GM08714 (cell line): ENCODE results near the gene SLC7A8.

Source experiments
- H3K4me3 ChIP-seq: fragments of 200-500 bp; sonication (Bioruptor generic); 2 replicates; pipeline ENCODE4 v1.5.1; 2014; ENCODE audit warnings: mild to moderate bottlenecking, low read length, inconsistent platforms
- ZNF274 ChIP-seq: IDR thresholded peaks from 2 replicates; pipeline ENCODE4 v1.6.1; 2012; ENCODE audit warnings: mild to moderate bottlenecking, low read depth, low read length

Gene SLC7A8

DNA sequence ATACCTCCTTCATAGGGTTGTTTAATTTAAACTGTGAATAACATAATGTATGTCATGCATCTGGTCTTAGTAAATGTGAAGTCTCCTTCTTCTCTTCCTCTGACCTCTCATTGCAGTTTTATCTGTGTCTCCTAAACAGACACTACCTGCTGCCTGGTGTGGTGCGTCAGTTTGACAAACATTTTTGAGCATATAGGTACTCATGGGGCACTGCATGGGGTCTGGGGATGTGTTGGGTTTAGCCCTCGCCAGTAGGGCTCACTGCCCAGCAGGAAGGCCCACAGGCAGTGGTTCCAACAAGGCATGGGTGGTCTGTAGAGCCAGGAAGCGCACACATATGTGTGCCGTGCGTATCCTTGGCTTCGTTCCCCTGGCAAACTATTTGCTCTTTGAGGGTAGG is 61.4 kb downstream of the SLC7A8 start:
- no peak for TF ChIP-seq ZNF274
- no peak overlapping the region for H3K4me3 ChIP-seq

DNA sequence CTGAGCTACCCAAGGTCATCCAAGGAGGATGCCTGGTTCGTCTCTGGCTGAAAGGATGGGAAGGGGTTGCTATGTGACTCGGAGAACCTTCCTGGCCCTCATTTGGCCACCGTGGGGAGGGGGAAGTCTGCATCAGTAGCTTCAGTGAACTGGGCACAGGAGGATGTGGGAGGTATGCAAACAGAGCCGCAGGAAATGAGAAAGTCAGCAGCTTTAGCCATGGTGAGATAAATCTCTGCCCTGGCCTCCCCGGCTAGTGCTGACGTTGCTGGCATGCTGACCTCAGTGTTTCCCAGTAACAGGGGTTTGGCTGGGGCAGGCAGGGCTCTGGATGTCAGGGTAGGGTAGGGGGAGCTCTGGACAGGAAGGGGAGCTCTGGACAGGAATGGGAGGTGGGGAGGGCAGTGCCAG is 62.1 kb downstream of the SLC7A8 start:
- no peak for TF ChIP-seq ZNF274

DNA sequence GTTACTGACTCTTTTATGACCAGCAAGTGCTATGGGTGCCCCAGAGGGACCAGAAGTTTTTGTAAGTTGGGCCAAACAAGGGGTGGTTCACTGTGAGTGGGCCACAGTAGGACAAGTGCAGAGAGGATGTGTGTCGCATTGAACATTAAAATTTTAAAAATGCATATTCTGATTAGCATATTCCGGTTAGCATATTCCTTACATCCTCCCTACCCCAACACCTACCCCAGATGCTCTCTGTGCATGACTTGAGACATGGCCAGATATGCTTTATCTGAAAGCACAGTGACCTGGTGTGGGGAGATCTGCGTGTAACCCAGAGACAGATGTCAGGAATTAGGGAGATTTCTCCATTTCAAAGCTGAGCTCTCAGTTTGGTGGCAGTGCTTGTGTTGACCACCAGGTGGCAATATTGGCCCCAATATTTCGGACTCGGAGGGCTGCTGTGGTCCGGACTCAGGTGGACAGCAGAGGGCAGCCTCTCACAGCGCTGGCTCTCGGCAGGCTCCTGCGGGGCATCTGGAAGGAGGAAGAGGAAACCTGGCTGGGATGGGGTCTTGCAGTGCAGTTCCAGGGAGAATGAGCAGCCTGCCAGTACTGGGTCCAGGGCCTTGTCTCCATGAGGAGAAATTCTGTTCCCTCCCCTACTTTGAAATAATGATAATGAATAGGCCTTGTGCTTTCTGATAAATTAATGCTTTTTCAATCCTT is 62.8 kb downstream of the SLC7A8 start:
- no peak overlapping the region for H3K4me3 ChIP-seq
- TF ChIP-seq ZNF274: no peak

More for the DNA sequence above, 62.1 kb downstream of the SLC7A8 start:
- no peak overlapping the region for H3K4me3 ChIP-seq

DNA sequence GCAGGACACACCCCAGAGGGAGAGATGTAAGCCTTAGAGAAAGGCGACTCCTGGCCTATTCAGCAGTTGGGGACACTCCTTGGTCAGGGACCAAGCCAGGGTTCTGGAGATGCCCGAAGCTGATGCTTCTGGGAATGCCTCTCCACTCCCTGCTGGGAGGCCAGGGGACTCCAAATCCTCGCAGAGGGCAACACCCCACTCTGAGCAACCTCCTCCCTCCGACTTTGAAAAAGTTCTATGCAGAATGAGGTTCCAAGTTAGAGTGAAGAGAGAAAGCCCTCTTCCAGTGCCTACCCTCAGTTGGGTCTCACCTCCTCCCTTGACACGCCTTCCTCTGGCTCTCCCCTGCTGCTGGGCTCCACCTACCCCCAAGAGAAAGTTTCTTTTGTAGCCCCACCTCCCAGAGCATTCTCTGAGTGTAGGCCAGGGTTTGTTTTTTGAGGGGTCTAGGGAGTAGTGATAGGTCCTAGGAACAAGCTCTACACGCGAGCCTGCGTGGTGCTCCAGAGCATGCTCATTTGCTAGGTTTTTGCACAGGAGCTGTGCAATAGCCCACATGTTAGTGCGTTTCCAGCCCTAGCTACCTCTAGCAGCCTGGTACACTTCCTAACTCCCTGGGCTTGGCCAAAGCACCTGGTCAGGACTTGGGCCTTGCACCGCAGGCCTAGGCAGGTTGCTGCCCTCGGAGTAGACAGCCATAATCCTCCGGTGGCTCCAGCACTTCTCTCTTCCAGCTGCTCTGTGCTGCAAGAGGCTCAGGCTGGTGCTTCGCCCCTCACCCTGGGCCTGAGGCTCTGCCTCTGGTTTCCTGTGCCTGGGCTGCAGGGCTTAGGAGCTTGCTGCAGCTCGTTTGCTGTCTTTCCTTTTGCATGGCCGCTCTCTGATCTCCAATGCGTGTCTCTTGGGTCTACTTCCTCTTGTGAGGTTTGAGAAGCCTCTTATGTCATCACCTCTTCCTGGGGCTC is 63.8 kb downstream of the SLC7A8 start:
- no peak overlapping the region for H3K4me3 ChIP-seq
- no peak for TF ChIP-seq ZNF274

DNA sequence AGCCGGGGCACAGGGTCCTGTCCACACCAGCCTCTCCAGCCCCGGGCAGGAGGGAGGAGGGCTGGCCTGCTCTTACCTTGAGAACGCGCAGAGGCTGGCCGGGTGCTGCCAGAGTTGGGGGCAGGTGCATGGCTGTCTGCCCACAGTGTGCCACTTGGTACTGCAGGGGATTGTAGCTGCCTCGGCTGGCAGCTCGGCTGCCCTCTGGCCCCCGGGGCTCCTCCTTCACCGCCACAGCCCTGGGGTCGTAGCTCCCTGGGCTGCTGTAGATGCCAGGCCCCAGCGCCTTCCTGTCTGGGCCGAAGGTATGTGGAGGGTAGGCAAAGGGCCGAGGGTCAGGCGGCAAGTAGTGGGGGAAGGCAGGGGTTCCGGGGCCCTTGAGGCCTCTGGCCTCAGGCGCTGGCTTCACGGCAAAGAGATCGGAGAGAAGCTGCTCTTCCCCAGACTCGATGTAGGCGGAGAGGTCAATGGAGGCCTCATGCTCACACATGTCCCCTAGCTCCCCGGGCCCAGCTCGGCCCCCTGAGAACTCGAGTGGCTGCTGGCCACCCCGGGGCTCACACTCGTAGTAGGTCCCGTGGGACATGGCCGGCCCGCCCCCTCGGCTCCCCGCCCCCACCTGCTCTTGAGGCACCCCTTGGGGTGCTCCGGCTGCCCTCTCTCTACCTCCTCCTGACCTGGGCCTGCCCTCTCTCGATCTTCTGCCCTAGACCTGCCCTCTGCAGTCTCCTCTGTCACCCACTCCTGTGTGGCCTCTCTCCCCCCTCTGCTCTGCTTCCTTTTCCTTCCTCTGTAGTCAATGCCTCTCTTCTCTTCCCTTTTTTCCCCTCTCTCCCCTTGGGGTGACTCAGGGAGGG is 64.7 kb downstream of the SLC7A8 start, which contains the start of gene CEBPE:
Gene CEBPE (minus strand): TSS at position 750 of the 857 bp plus-strand sequence. CDS start 164 bp downstream, at position 586.
- no peak within 1 kb of the TSS for H3K4me3 ChIP-seq
- no peak for TF ChIP-seq ZNF274

DNA sequence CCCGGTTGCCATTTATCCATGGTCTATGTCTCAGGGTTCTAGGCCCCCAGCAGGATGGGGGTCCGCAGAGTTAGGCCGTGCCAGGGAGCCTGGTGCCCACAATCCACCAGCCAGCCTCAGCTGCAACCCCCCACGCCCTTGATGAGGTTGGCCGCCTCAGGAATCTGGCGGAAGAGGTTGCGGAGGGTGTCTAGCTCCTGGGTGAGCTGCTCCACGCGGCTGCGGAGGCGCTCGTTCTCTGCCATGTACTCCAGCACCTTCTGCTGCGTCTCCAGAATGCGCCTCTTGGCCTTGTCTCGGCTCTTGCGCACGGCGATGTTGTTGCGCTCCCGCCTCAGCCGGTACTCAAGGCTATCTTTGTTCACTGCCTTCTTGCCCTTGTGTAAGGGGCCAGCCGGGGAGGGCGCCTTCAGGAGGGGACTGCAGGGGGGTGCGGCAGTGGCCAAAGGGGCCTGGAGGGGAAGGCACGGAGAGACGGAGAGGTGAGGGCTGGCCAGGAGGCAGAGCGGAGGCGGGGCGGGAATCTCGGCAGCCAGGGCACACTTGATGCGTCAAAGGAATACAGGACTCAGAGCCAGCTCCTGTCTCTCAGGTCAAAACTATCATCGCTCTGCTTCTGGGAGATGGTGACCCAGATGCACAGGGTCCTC is 66.0 kb downstream of the SLC7A8 start:
- H3K4me3 ChIP-seq: no peak overlapping the region

DNA sequence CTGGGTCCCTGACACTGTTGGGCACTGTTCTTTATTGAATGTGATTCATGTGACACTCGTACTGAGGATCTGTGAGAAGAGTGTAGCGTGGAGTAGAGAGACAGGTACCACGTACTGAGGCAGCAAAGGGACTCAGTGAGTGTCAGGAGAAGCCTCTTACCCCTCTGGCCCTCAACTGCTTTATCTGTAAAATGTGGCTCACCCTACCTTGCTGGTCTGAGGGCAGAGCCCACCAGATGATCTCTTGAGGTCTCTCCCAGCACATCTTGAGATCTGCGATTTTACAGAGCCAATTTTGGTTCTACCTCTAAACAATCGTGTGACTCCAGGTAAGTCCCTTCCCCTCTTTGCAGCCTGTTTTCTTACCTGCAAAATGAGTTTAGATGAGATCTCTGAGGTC is 67.5 kb downstream of the SLC7A8 start:
- no peak for TF ChIP-seq ZNF274

More for the DNA sequence above, 66.0 kb downstream of the SLC7A8 start:
- TF ChIP-seq ZNF274: no peak

DNA sequence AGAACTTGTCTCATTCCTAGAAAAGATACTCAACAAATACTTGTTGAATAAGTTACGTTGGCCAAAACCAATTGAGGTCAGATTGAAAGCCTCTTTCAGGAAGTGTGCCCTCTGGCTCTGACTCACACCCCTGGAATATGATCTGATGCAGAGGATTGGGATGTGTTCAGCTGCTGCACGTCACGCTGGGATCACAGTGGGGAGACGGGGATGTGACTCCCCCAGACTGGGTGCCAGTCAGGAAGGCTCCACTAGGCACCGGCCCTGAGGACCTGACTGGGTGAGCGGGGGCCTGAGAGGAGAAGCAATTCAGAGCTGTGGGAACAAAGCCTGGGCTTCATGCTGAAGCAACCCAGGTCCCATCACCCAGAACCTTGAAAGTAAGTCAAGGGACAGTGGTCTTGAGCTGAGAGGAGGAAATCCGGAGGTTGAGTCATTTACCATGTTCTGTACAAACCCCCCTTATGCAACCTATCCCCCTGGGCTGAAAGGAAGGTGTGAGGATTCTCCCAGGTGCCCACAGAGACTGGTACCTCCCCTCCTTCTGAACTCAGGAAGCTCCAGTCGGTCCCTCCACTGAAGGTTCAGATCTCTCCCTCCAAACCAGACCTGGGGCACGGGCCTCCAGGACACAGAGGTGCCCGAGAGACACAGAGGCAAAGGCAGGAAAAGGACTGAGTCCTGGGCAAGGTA is 68.3 kb downstream of the SLC7A8 start:
- TF ChIP-seq ZNF274: no peak
- H3K4me3 ChIP-seq: no peak overlapping the region

More for the DNA sequence above, 67.5 kb downstream of the SLC7A8 start:
- H3K4me3 ChIP-seq: no peak overlapping the region

DNA sequence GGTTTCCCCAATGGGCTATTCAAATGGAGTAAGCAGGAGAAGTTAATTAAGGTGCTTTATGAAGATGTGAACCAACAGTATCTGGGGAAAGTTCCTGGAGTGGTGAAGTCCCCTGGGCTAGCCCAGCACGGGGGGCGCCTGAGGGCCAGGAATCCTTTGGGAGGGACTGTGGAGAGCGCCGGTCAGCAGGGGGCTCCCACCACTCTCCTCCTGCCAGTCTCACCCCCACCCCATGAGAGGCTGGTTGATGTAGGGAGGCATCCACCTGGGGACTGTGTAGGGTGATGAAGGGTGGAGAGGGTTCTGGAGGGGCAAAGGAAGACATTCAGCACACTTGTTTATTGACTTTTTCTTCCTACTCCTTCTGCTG is 68.8 kb downstream of the SLC7A8 start:
- H3K4me3 ChIP-seq: no peak overlapping the region
- TF ChIP-seq ZNF274: no peak

DNA sequence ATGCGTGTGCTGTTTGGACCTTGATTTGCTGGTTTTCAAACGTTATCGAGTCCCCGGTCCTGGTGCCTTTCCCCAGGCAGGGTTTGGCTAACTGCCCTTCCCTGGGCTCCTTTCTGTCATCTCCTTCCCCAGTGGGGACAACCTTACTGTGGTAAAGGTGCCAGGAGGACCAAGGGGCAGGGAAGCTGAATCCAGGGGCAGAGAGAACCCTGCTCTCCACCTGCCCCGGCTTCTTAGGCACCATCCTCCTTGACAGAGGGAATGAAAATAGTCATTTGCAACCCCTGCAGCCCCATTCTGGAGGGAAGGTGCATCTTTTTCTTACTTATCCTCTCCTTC is 69.4 kb downstream of the SLC7A8 start:
- no peak overlapping the region for H3K4me3 ChIP-seq
- no peak for TF ChIP-seq ZNF274

DNA sequence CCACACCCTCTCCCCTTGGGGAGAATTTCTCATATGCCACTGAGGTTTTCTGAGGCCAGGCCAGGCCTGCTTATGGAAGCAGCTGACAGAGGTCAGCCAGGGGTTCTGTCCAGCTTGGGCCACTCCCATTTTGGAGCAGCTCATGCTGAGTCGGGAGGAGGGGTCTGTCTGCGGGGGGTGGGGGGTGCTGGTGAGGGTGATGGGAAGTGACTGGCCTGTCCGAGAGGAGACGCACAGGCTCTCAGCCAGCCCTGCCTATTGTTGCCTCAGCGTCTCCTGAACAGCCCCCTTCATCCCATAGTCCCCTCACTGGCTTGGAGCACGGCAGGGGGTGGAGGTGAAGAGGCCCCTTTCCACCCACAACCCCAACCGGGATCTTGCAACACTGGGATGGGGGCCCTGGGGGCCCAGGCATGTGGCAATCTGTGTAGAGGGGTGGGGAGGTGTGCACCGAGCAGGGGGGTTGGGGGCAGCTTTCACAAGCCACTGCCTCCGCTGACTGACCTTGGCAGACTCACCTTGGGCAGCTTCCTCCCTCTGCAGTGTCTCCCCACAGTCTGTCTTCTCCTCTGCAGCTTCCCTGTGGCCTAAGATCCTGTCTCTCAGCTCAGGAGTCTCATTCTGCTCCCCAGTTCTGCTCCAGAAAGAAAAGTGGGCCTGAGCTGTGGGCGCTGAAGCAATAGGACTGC is 69.9 kb downstream of the SLC7A8 start:
- no peak overlapping the region for H3K4me3 ChIP-seq
- no peak for TF ChIP-seq ZNF274

DNA sequence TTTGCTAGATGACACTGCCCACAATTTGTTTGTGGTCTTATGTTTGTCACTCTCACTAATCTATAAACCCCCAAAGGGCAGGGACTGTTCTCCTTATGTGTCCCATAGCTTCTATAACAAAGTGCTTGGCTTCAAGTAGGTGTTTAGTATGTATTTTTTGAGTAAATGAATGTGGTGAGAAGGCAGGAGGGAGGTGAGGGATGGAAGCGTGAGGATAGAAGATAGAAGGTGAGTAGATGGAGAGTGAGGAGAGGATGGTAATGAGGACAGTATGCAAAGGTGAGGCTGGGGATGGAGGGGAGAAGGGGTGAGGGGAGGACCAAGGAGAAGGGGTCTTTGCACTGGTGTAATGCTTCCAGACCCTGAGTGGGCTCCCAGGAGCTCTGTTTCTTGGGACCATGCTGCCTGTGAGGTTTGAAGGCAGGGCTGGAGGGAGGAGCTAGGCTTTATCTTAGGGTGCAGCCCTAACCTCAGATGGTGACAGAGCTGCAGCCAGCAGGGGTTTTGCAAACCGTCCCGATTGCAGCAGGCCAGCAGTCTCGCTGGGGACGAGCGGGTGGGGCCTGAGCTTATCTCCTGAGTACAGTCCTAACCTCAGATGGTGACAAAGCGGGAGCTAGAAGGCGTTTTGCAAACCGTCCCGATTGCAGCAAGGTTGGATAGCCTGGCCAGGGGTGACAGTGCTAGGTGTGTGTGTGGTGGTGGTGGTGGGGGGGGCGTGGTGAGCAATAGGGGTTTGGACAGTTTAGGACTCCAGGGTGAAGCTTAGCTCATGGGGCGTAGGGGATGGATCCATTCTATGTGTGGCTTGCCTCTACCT is 70.9 kb downstream of the SLC7A8 start:
- no peak for TF ChIP-seq ZNF274
- no peak overlapping the region for H3K4me3 ChIP-seq
